K562 (cell line): ENCODE results near the gene MRFAP1. TPM values are rescaled to one million over a fixed set of nuclear protein-coding genes. Genes with fewer than 3 reads are reported as not detected.

ENCODE experiments used
- ATAC-seq: fragments of 200-7000 bp; cut with Tn5 transposase; 3 replicates; pipeline ENCODE4 v1.9.1; 2020; ENCODE audit warnings: moderate library complexity
- BruUV-seq: library from RNA; stranded (reverse); fragments of 400-500 nt; replicated peaks from 2 replicates; lab custom pipeline; 2021; lab: Mats Ljungman, UMichigan
- CTCF ChIA-PET: fragments of 300-600 bp; formaldehyde crosslinking; extraction: SDS; loops from one replicate; lab custom pipeline; 2021; ENCODE audit warnings: low intra/inter-chr PET ratio; lab: Yijun Ruan, JAX
- POLR2A ChIA-PET: fragments of 300-600, 350-650 bp; sonication (Branson Sonifier 250); formaldehyde crosslinking; extraction: SDS; loops from one replicate; lab custom pipeline; 2021; ENCODE audit warnings: antibody characterized with exemption, inconsistent platforms; lab: Yijun Ruan, JAX
- DNase-seq, 4 experiments: peaks; one replicate each; pipeline versions ENCODE4 v3.0.0 to v3.0.0-alpha.2; 2011 to 2018; ENCODE audit warnings: low spot score in 3 of 4, mixed read lengths in 3 of 4; ENCODE audit errors: extremely low read depth in 1 of 4
- FAIRE-seq: peaks from 2 replicates; lab custom pipeline; 2011; peaks lifted over from hg19 to GRCh38; lab: Jason Lieb, UNC
- H2AFZ ChIP-seq: 2 replicates; pipeline ENCODE4 v1.6.0; 2011; ENCODE audit warnings: low read depth, low read length, control low read depth, inconsistent platforms
- H3K27ac ChIP-seq: fragments of 200-600 bp; 3 replicates; pipeline ENCODE4 v1.8.0; 2011; ENCODE audit warnings: low read depth, mild to moderate bottlenecking, control low read depth, inconsistent platforms, low read length, moderate library complexity, mixed read lengths; ENCODE audit errors: extremely low read depth
- H3K27me3 ChIP-seq, 2 experiments: fragments of 300-600 bp in 1 of 2; 2 replicates in 1 of 2; 3 replicates in 1 of 2; pipeline versions ENCODE4 v1.6.0 to v1.8.0; 2011; ENCODE audit warnings: inconsistent platforms in 2 of 2, low read length in 2 of 2, mild to moderate bottlenecking in 1 of 2, mixed read lengths in 1 of 2, moderate library complexity in 1 of 2; ENCODE audit not compliant: control insufficient read depth in 2 of 2, insufficient read depth in 2 of 2
- H3K36me3 ChIP-seq: fragments of 300-600 bp; 3 replicates; pipeline ENCODE4 v1.8.0; 2011; ENCODE audit warnings: mild to moderate bottlenecking, low read length, inconsistent platforms; ENCODE audit not compliant: control insufficient read depth, insufficient read depth
- H3K4me1 ChIP-seq, 2 experiments: fragments of 200-600 bp in 1 of 2; replicated peaks in 1 of 2; 2 replicates in 1 of 2; 3 replicates in 1 of 2; pipeline versions ENCODE4 v1.5.1 to v1.8.0; 2011; ENCODE audit warnings: inconsistent platforms in 2 of 2, low read length in 2 of 2, mild to moderate bottlenecking in 1 of 2, mixed read lengths in 1 of 2, moderate library complexity in 1 of 2; ENCODE audit not compliant: control insufficient read depth in 2 of 2, insufficient read depth in 2 of 2
- H3K4me2 ChIP-seq: 2 replicates; pipeline ENCODE4 v1.6.1; 2011; ENCODE audit warnings: low read length, control low read depth, inconsistent platforms, mixed read lengths; ENCODE audit not compliant: insufficient read depth
- H3K4me3 ChIP-seq: fragments of 200-600 bp; sonication (generic), shearing (Covaris generic); 2 replicates; pipeline ENCODE4 v1.5.1; 2016; ENCODE audit warnings: control low read depth, inconsistent platforms
- H3K79me2 ChIP-seq: fragments of 200-600 bp; 3 replicates; pipeline ENCODE4 v1.8.0; 2011; ENCODE audit warnings: low read length, inconsistent platforms; ENCODE audit not compliant: control insufficient read depth, insufficient read depth
- H3K9ac ChIP-seq, 2 experiments: 2 replicates each; pipeline versions ENCODE4 v1.6.0 to v1.6.1; 2011; ENCODE audit warnings: low read depth in 2 of 2, low read length in 2 of 2, control low read depth in 1 of 2, inconsistent platforms in 1 of 2, mild to moderate bottlenecking in 1 of 2, mixed read lengths in 1 of 2; ENCODE audit not compliant: insufficient read depth in 1 of 2
- H3K9me1 ChIP-seq: one replicate; pipeline ENCODE4 v1.6.0; 2011; ENCODE audit warnings: inconsistent platforms, mild to moderate bottlenecking, low read length, moderate library complexity; ENCODE audit not compliant: control insufficient read depth, insufficient read depth
- H3K9me3 ChIP-seq: replicated peaks from 2 replicates; pipeline ENCODE4 v1.5.1; 2011; ENCODE audit warnings: low read depth, low read length, inconsistent platforms; ENCODE audit not compliant: control insufficient read depth, insufficient read depth
- H4K20me1 ChIP-seq: replicated peaks from 2 replicates; pipeline ENCODE4 v1.6.1; 2011; ENCODE audit warnings: low read length, inconsistent platforms, mixed read lengths; ENCODE audit not compliant: control insufficient read depth, insufficient read depth
- BCOR ChIP-seq: fragments of 450-650 bp; IDR thresholded peaks from 2 replicates; pipeline ENCODE4 v1.6.1; 2016
- CBX5 ChIP-seq: IDR thresholded peaks from 2 replicates; pipeline ENCODE4 v1.6.1; 2014; ENCODE audit warnings: low read depth, borderline replicate concordance
- HSF4 ChIP-seq: fragments of 250-450 bp; sonication (Bioruptor Pico); IDR thresholded peaks from 2 replicates; pipeline ENCODE4 v2.1.2; 2022; ENCODE audit warnings: mild to moderate bottlenecking, moderate library complexity, borderline replicate concordance
- KDM1A ChIP-seq, 2 experiments: fragments of 450-650 bp; IDR thresholded peaks; 2 replicates each; pipeline ENCODE4 v1.6.1; 2016; ENCODE audit warnings: mild to moderate bottlenecking in 2 of 2
- OTX1 ChIP-seq: fragments of 450-650 bp; formaldehyde crosslinking; IDR thresholded peaks from 2 replicates; pipeline ENCODE4 v1.4.0; 2022; ENCODE audit warnings: mild to moderate bottlenecking
- RBM25 ChIP-seq: fragments of 200-400 bp; formaldehyde crosslinking; IDR thresholded peaks from 2 replicates; pipeline ENCODE4 v1.6.1; 2018; ENCODE audit warnings: low read length, low read depth, moderate library complexity; ENCODE audit not compliant: severe bottlenecking
- RCOR1 ChIP-seq, 2 experiments: IDR thresholded peaks; 2 replicates each; pipeline ENCODE4 v1.6.1; 2012; ENCODE audit warnings: low read depth in 2 of 2, low read length in 2 of 2, borderline replicate concordance in 1 of 2, improper control_type of control experiment in 1 of 2
- ZBED1 ChIP-seq: IDR thresholded peaks from 2 replicates; pipeline ENCODE4 v1.6.1; 2014
- ZNF12 ChIP-seq: sonication (generic); formaldehyde crosslinking; IDR thresholded peaks from 2 replicates; pipeline ENCODE4 v1.4.0; 2020; ENCODE audit warnings: mild to moderate bottlenecking, missing genetic modification reagents
- WGBS: fragments of 100-300 bp; shearing (Covaris generic); methylation state at CpG from one replicate; pipeline ENCODE4 v1.1.6; 2016; ENCODE audit warnings: low coverage, mixed read lengths; ENCODE audit not compliant: insufficient coverage; ENCODE audit errors: missing lambda C conversion rate; 5-methylcytosine and 5-hydroxymethylcytosine counted together
- in situ Hi-C: fragments of 300-500 bp; cut with MboI; formaldehyde crosslinking; loops from 4 replicates; pipeline ENCODE4 v1.15.0; 2018; ENCODE audit warnings: inconsistent platforms, mixed read lengths
- intact Hi-C: fragments of 100-400 bp; cut with micrococcal nuclease; formaldehyde crosslinking; loops from 2 replicates; pipeline ENCODE4 v1.14.2; 2022
- polyA plus RNA-seq, 8 experiments: library from polyadenylated mRNA; depleted of rRNA in 4 of 8; stranded (reverse) in 5 of 8; unstranded in 3 of 8; fragments of >200 nt; fragmentation: Nextera tagmentation in 2 of 8; fragmentation: Illumina TruSeq in 1 of 8; extraction: Ambion mirVana in 2 of 8; extraction: Trizol in 1 of 8; gene quantifications; 2 replicates each; pipeline versions ENCODE4 v1.2.1 to v1.2.3, GENCODE V29; 2011 to 2014; ENCODE audit warnings: inconsistent platforms in 1 of 8, missing spikeins in 1 of 8
- total RNA-seq, 7 experiments: library from RNA; depleted of rRNA in 6 of 7; stranded (reverse); fragments of >200 nt in 6 of 7; fragmentation: Illumina TruSeq in 2 of 7; extraction: Trizol in 2 of 7; gene quantifications; 2 replicates each; pipeline versions ENCODE4 v1.2.1 to v1.2.3, GENCODE V29; 2011 to 2021; ENCODE audit warnings: low replicate concordance in 1 of 7

The MRFAP1 gene
- total and polyA plus RNA-seq, 9 of the 15 experiments (the other 6 are each of a cell fraction or from before 2014, with no cell fraction given): 46.0 to 270 (median 151) TPM

DNA sequence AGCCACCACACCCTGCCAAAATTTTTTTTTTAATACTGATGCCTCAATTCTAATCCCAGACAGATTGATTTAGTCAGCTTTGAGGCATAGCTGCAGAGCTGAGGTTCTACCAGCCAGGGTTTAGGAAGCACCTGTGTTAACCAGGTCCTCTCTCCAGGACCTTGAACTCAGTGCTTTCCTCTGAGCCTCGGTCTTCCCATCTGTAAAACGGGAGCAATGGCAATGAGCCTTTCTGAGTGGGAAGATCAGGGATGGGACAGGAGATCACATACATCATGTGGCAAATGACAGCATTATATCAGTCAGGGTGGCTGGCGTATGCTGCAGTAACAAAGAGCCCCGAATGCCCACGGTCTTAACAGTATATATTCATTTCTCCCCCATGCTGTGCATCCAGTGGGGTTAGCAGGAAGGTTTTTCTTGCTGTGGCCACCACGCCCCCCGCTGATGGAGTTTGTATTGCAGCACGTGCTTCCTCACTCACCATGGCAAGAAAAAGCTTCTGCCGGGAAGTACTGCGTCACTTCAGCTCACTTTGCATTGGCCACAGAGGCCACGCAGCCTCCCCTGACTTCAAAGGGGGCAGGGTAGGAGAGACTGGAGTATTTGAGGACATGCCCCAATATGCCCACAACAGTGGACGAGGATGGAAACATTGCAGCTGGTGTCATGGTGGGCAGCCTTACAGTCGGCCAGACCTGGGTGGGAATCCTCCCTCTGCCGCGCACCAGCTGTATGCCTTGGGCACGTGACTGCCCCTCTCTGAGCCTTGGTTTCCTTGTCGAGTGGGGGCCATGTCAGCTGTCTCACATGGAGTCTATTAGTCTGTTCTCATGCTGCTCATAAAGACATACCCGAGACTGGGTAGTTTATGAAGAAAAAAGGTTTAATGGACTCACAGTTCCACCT lies 24.1 kb upstream of the MRFAP1 start:
- no peaks in the 10 kb centered on the region for H4K20me1 ChIP-seq
- TF ChIP-seq CBX5 (no peak), RCOR1 (IDR thresholded peaks at IDR 0.05; ENCODE audit: borderline replicate concordance in 1 of 2, low read depth in 2 of 2, low read length in 2 of 2) (0 out of 4 replicates have a peak, but pooled peaks of 1 of the 2 experiments have one; percentile 11), RBM25 (peak; percentile 58), BCOR (peak; percentile 68), ZNF12 (CRISPR knock-in tag) (peak; percentile 97), ZBED1 (no peak), OTX1 (CRISPR knock-in tag) (no peak), HSF4 (no peak), KDM1A (IDR thresholded peaks at IDR 0.05) (peak; percentile 31 to 38; a peak in 2 of 4 replicates)
- TF ChIP-seq, all 486 proteins: peak for 5
- Histone ChIP-seq H3K4me2 (no peak overlapping the region), H3K4me3 (no peak overlapping the region), H3K9me1 (no peaks in the 10 kb centered on the region), H2AFZ (no peak overlapping the region), H3K4me1 (peaks cover 0 to 19% of the 10 kb centered on the region in 2 experiments; a peak in 1 of 5 replicates), H3K9me3 (no peaks in the 10 kb centered on the region; the same call in 1 of the 2 replicates), H3K36me3 (peaks cover 8% of the 10 kb centered on the region; the same call in 1 of the 3 replicates), H3K79me2 (no peaks in the 10 kb centered on the region), H3K27me3 (no peaks in the 10 kb centered on the region; a peak in 1 of 5 replicates), H3K27ac (no peak overlapping the region), H3K9ac (no peak overlapping the region)
- intact Hi-C loops (no loop called here), in situ Hi-C loops (no loop called here)
- DNase-seq (peak in 1 of 4 experiments; percentile 33), FAIRE-seq (no peak), ATAC-seq (no peak)
- CTCF ChIA-PET: no interaction called here
- POLR2A ChIA-PET: interaction anchor here (1.7 kb wide), 1 partner anchor 15 kb away, joined by 4 read pairs; no protein-coding TSS in a partner anchor
- no TSS peak for BruUV-seq
- WGBS: 74% methylated on average over 18 of the region's 18 CpGs
